ENCODE results near the gene PATL2. TPM values are rescaled to one million over a fixed set of nuclear protein-coding genes. Genes with fewer than 3 reads are reported as not detected.
A peak's percentile ranks its signal among the peaks of the same experiment; 100 is the strongest.
"Not testable (repeated sequence)": the region's sequence is repeated elsewhere in the genome, so short reads cannot be mapped to it uniquely, and the experiment has no call there.

Gene PATL2
- polyA plus RNA-seq, 10 donors, result 0.55 to 2.1 (median 0.98) TPM

GRCh38 chr15:44694416-44694815 lies 16.7 kb downstream of the PATL2 start:
- no peak for DNase-seq

- no peak for DNase-seq
Measured at GRCh38 chr15:44692659-44693058, 18.5 kb downstream of the PATL2 start.

- not testable (repeated sequence) for DNase-seq
Measured at GRCh38 chr15:44690245-44690644, 20.9 kb downstream of the PATL2 start.

- not testable (repeated sequence) for DNase-seq
Measured at GRCh38 chr15:44689318-44689717, 21.8 kb downstream of the PATL2 start.

- not testable (repeated sequence) for DNase-seq
Measured at GRCh38 chr15:44682809-44683682, 28.1 kb downstream of the PATL2 start.

- DNase-seq, result no peak
Measured at GRCh38 chr15:44682211-44682610, 28.9 kb downstream of the PATL2 start.

GRCh38 chr15:44676676-44677075 lies 34.4 kb downstream of the PATL2 start:
- DNase-seq, result no peak

GRCh38 chr15:44675911-44676310 lies 35.2 kb downstream of the PATL2 start:
- DNase-seq, result no peak

- DNase-seq, result no peak
Measured at GRCh38 chr15:44673639-44674038, 37.5 kb downstream of the PATL2 start.

- DNase-seq, result no peak
Measured at GRCh38 chr15:44670087-44670950, 40.8 kb downstream of the PATL2 start.

- DNase-seq, result no peak
Measured at GRCh38 chr15:44668921-44669320, 42.2 kb downstream of the PATL2 start.

GRCh38 chr15:44667039-44667360 lies 44.1 kb downstream of the PATL2 start:
- no peak for DNase-seq

GRCh38 chr15:44666210-44667038 lies 44.7 kb downstream of the PATL2 start:
- no peak for DNase-seq

GRCh38 chr15:44663410-44664308 lies 47.5 kb downstream of the PATL2 start, which contains the start of gene SPG11:
Gene SPG11 (minus strand): TSS chr15:44663662. CDS start chr15:44663647, 15 bp downstream.
- peak; percentile 97 to 98 (median 97) for DNase-seq

- peak in 1 of 3 donors; percentile 56 for DNase-seq
Measured at GRCh38 chr15:44662478-44663409, 48.4 kb downstream of the PATL2 start.

- DNase-seq, result no peak
Measured at GRCh38 chr15:44661576-44661975, 49.5 kb downstream of the PATL2 start.

- DNase-seq, result no peak
Measured at GRCh38 chr15:44659056-44659455, 52.1 kb downstream of the PATL2 start.

- DNase-seq, result no peak
Measured at GRCh38 chr15:44657378-44657777, 53.7 kb downstream of the PATL2 start.

GRCh38 chr15:44656913-44657312 lies 54.2 kb downstream of the PATL2 start:
- no peak for DNase-seq

GRCh38 chr15:44656298-44656697 lies 54.8 kb downstream of the PATL2 start:
- DNase-seq, result no peak

Data from muscle of back (tissue), 11 donors.